Right lobe of liver (tissue), 6 donors: ENCODE results near the gene RFFL. TPM values are rescaled to one million over a fixed set of nuclear protein-coding genes. Genes with fewer than 3 reads are reported as not detected.

Source experiments
- ATAC-seq, 4 donors: fragments of 200-7000 bp; cut with Tn5 transposase; one replicate each; pipeline ENCODE4 v1.9.1; 2020; ENCODE audit warnings: mild to moderate bottlenecking in 4 of 4, moderate library complexity in 4 of 4
- DNase-seq, 3 donors: peaks; one replicate each; pipeline ENCODE4 v3.0.0-alpha.2; 2020
- H3K27ac ChIP-seq, 3 donors: fragments of 200-600 bp; one replicate each; pipeline ENCODE4 v1.8.0; 2022
- H3K27me3 ChIP-seq, 2 donors: fragments of 200-600 bp; one replicate each; pipeline ENCODE4 v1.8.0; 2022
- H3K36me3 ChIP-seq, 4 donors: fragments of 200-600 bp; sonication (generic) in 1 of 4; one replicate each; pipeline versions ENCODE4 v1.5.1 to v1.8.0; 2017 to 2022; ENCODE audit warnings: control low read depth in 1 of 4
- H3K4me1 ChIP-seq, 4 donors: fragments of 200-600 bp; sonication (generic) in 1 of 4; one replicate each; pipeline versions ENCODE4 v1.5.1 to v1.8.0; 2017 to 2022; ENCODE audit warnings: control low read depth in 1 of 4
- H3K4me3 ChIP-seq, 3 donors: fragments of 200-600 bp; one replicate each; pipeline ENCODE4 v1.8.0; 2022
- H3K9me3 ChIP-seq, 4 donors: fragments of 200-600 bp; sonication (generic) in 1 of 4; one replicate each; pipeline versions ENCODE4 v1.5.1 to v1.8.0; 2017 to 2022; ENCODE audit warnings: control low read depth in 1 of 4
- CTCF ChIP-seq, 4 donors: fragments of 200-600 bp in 3 of 4; fragments of 450-650 bp in 1 of 4; IDR thresholded peaks; one replicate each; pipeline versions ENCODE4 v1.5.1 to v1.8.0; 2016 to 2022; ENCODE audit warnings: antibody characterized with exemption in 4 of 4, mild to moderate bottlenecking in 2 of 4
- POLR2A ChIP-seq: fragments of 450-650 bp; IDR thresholded peaks from one replicate; pipeline ENCODE4 v1.6.1; 2017; ENCODE audit warnings: antibody characterized with exemption, mild to moderate bottlenecking
- WGBS: methylation state at CpG from one replicate; pipeline ENCODE4 v1.1.6; 2018; ENCODE audit warnings: low coverage, low lambda C conversion rate; ENCODE audit not compliant: insufficient coverage; ENCODE audit errors: missing lambda C conversion rate; 5-methylcytosine and 5-hydroxymethylcytosine counted together
- intact Hi-C, 2 donors: fragments of 100-400 bp; cut with DNase I; formaldehyde crosslinking; loops; one replicate each; pipeline versions ENCODE4 v1.11.2 to v1.14.1; 2022
- total RNA-seq, 6 experiments: library from RNA; depleted of rRNA in 2 of 6; stranded (reverse); fragments of >200 nt in 2 of 6; fragmentation: NEBNext Ultra II Directional in 3 of 6; extraction: Animal tissue kit (Norgen Biotek cat#: 25700) in 3 of 6; gene quantifications; one replicate each; pipeline versions ENCODE4 v1.1.0 to v1.2.4, GENCODE V29; 2016 to 2023
- donor health status: DM: no; HTN: yes; CAD: no.
- donor health status: DM: no; HTN: no; CAD: no.
- donor health status: DM: no; HTN: no; CAD: no.
- donor health status: DM: no; HTN: yes; CAD: no.
- donor health status: DM: no; HTN: yes; CAD: no.

Gene RFFL
- total RNA-seq, 6 experiments from 2014 or later = 29.0 to 39.0 (median 34.1) TPM

GRCh38 chr17:35101036-35101435, 37.5 kb upstream of the RFFL start:
- Histone ChIP-seq H3K27me3 (no peaks in the 10 kb centered on the region), H3K36me3 (peaks cover 0 to 10% (median 2%) of the 10 kb centered on the region in 4 donors), H3K27ac (no peak overlapping the region), H3K4me1 (no peaks in the 10 kb centered on the region), H3K4me3 (no peak overlapping the region), H3K9me3 (no peaks in the 10 kb centered on the region)
- intact Hi-C loops = no loop called here
- WGBS = 91% methylated on average over 4 of the region's 14 CpGs
- ATAC-seq (no peak), DNase-seq (no peak)
- TF ChIP-seq CTCF (IDR thresholded peaks at IDR 0.05) (no peak), POLR2A (no peak)

GRCh38 chr17:35099908-35100307, 36.4 kb upstream of the RFFL start:
- peaks cover 0 to 10% (median 2%) of the 10 kb centered on the region in 4 donors for H3K36me3 ChIP-seq
- DNase-seq = no peak
- TF ChIP-seq POLR2A = no peak
- no peak for TF ChIP-seq CTCF (IDR thresholded peaks at IDR 0.05)
- no peaks in the 10 kb centered on the region for H3K4me1 ChIP-seq
- H3K27me3 ChIP-seq = no peaks in the 10 kb centered on the region
- H3K4me3 ChIP-seq = no peak overlapping the region
- H3K27ac ChIP-seq = no peak overlapping the region
- intact Hi-C loops = loop anchor here in 1 of 2 donors (10.0 kb wide), 1 partner anchor 105 kb away; no protein-coding TSS in a partner anchor
- ATAC-seq = no peak
- 94% methylated on average over 3 of the region's 3 CpGs for WGBS
- H3K9me3 ChIP-seq = no peaks in the 10 kb centered on the region

GRCh38 chr17:35097776-35098175, 34.3 kb upstream of the RFFL start:
- intact Hi-C loops = loop anchor here in 1 of 2 donors (10.0 kb wide), 1 partner anchor 103 kb away; no protein-coding TSS in a partner anchor
- H3K27me3 ChIP-seq = no peaks in the 10 kb centered on the region
- H3K9me3 ChIP-seq = no peaks in the 10 kb centered on the region
- peaks cover 0 to 10% (median 2%) of the 10 kb centered on the region in 4 donors for H3K36me3 ChIP-seq
- no peaks in the 10 kb centered on the region for H3K4me1 ChIP-seq
- H3K4me3 ChIP-seq = no peak overlapping the region
- no peak for TF ChIP-seq CTCF (IDR thresholded peaks at IDR 0.05)
- TF ChIP-seq POLR2A = no peak
- no peak overlapping the region for H3K27ac ChIP-seq
- no CpG with 5 or more reads among the region's 2 CpGs for WGBS
- ATAC-seq (no peak), DNase-seq (no peak)

- Histone ChIP-seq H3K27ac (no peak overlapping the region), H3K4me1 (no peaks in the 10 kb centered on the region), H3K9me3 (no peaks in the 10 kb centered on the region), H3K27me3 (no peaks in the 10 kb centered on the region), H3K36me3 (peaks cover 0 to 3% (median 0%) of the 10 kb centered on the region in 4 donors), H3K4me3 (no peak overlapping the region)
- ATAC-seq (no peak), DNase-seq (no peak)
- intact Hi-C loops = loop anchor here in 1 of 2 donors (10.0 kb wide), 1 partner anchor 101 kb away; no protein-coding TSS in a partner anchor
- 100% methylated on average over 1 of the region's 1 CpG for WGBS
- no peak for TF ChIP-seq CTCF (IDR thresholded peaks at IDR 0.05)
These were observed 32.2 kb upstream of the RFFL start for GRCh38 chr17:35095741-35096140.
